Activated CD4-positive, alpha-beta T cell treated with anti-CD3 and anti-CD28 coated beads for 1 hour (primary cell): ENCODE results near the gene LAMA3.

Experiments used
- DNase-seq: peaks from one replicate; pipeline ENCODE4 v3.0.0-alpha.2; 2020

LAMA3 gene

GRCh38 chr18:23669202-23669766 is 20.0 kb upstream of the LAMA3 start:
- DNase-seq, result no peak

DNA sequence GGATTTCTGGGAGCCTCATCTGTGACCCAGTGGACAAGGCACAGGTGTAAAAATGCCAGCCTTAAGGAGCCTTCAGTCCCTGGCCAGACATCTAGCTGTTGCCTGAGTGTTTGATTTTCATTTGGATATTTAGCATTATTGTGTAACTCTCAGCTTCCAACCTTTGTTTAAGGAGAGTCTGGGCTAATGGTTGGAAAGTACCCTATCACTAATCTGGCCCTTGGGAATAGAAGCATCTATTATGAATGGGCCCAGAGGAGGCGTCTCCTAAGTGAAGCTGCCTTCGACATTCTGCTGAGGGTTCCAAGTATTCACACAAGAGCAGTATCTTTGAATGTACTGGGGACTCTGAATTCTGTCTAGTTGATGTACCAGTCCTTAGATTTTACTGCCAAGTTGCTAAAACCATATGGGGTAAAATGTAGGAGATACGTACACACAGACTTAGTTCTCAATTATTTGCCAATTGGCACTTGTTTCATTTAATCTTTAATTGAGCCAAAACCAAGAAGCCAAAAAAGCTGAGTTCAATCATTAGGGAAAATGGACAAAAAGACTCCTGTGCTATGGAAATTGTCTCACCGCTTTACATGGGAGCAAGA is 19.3 kb upstream of the LAMA3 start:
- DNase-seq, result no peak

GRCh38 chr18:23671564-23671963 is 17.7 kb upstream of the LAMA3 start:
- DNase-seq, result no peak

DNA sequence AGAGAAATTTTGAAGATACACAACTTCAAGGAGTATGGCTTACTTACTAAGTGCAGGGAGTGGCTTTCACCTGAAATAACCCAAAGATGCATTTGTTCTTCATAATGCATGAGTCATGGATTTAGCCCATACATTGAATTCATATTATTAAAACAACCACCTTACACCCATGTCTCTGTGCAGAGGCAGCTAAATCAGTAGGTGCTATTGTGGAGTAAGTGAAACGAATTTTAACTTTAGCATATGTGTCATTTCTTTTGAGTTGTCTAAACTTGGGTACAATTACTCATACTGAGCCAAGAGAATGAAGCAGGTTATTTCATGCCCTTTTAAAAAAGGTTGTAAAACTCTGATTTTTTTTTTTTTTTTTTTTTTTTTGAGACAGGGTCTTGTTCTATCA is 15.5 kb upstream of the LAMA3 start:
- DNase-seq, result no peak

- no peak for DNase-seq
Observed at GRCh38 chr18:23675236-23675635, 14.0 kb upstream of the LAMA3 start.

DNA sequence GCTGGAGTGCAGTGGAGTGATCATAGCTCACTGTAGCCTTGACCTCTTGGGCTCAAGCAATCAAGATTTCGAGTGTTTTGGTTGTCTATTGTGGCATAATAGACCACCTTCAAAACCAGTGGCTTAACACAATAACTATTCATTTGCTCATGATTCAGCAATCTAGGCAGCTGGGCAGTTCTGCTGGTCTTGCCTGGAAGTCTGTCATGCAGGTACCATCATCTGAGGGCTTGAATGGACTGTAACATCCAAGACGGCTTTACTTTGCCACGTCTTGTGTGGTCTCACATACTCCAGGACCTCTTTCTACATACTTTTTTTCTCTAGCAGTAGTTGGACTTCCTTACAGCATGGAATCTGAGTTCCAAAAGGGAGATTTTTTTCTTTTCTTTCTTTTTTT is 13.4 kb upstream of the LAMA3 start:
- no peak for DNase-seq

DNA sequence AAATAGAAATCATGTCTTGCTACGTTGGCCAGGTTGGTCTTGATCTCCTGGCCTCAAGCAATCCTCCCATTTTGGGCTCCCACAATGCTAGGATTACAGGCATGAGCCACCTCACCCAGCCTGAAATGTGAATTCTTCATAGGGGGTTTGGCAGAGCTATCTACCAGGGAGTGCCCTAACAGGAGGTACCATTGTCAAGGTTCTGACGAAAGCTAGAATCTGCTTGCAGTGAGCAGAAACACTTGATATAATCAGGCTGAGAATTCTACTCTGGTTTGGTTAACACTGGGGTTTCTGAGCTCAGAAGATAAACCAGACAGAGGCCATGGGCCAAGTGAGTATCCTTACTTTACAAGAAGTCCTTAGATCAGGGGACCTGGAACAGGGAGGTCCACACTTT is 7.2 kb upstream of the LAMA3 start:
- no peak for DNase-seq

DNA sequence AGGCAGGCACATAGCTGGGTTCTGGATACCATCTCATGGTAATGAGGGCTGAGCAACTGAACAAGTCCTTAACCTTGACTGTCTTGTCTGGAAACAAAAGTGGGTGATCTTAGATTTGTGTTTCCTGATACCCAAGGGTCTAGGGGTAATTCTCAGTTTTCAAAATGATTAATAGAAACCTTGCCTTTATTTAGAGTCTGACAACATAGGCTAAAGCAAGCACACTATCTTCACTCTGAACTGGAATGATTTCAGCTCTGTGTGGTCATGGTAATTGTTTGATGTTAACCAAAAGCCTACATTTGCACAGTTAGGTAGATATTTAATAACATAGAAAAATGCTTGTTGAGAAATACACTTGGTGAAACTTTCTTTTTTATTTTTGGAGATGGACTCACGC is 6.8 kb upstream of the LAMA3 start:
- DNase-seq, result no peak

GRCh38 chr18:23683155-23683554 is 6.1 kb upstream of the LAMA3 start:
- DNase-seq, result no peak

GRCh38 chr18:23683671-23684070 is 5.6 kb upstream of the LAMA3 start:
- no peak for DNase-seq

- DNase-seq, result no peak
Observed at GRCh38 chr18:23684515-23685197, 4.6 kb upstream of the LAMA3 start.

- DNase-seq, result no peak
Observed at GRCh38 chr18:23688528-23688927, 725 bp upstream of the LAMA3 start.

DNA sequence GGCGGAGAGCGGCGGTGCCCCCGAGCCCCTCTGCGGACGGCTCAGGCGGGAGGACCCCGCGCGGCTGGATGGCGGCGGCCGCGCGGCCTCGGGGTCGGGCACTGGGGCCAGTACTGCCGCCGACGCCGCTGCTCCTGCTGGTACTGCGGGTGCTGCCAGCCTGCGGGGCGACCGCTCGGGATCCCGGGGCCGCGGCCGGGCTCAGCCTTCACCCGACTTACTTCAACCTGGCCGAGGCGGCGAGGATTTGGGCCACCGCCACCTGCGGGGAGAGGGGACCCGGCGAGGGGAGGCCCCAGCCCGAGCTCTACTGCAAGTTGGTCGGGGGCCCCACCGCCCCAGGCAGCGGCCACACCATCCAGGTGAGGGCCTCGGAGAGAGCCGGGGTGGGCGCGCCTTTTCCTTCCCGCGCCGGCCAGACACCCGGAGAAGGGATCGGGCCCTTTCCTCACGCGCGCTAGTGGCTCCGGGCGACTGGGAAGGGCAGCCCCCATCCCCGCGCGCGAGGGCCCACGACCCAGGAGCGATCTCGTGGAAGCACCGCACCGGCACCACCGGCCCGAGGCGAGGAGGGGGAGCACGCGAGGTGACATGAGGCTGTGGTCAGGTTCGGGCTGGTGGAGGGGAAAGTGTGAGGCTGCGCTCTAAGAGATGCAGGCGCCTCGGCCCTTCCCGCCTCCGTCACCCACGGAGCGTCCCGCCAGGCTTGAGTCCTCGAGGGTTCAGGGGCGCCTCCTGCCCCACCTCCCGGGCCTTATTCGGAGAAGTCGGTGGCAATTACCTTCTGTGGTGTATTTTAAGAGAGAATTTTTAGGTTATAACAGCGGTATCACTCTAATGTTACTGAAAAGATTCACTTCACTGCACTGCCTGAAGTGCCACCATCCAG is 607 bp downstream of the LAMA3 start:
- no peak for DNase-seq

GRCh38 chr18:23690505-23691068 is 1.3 kb downstream of the LAMA3 start:
- DNase-seq, result no peak

GRCh38 chr18:23693846-23694245 is 4.6 kb downstream of the LAMA3 start:
- no peak for DNase-seq

- no peak for DNase-seq
Observed at GRCh38 chr18:23694637-23695430, 5.6 kb downstream of the LAMA3 start.

DNA sequence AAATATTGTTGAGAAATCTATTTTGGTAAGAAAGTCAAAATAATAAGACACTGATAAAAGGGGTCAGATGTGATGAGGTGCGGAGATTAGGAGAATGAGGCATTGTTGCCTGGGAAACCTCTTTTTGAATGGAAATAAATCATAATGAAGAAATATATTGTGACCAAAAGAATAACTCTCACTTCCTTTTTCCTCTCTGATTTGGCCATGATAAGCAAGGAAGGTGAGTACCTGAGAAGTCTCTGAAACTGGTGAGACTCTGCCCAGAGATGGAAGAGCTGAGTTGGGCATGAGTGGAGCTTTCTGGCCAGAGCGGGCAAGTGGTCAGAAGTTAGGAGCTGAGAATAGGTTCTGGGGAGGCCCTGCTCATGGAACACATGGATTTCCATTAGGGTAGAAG is 11.8 kb downstream of the LAMA3 start:
- no peak for DNase-seq

DNA sequence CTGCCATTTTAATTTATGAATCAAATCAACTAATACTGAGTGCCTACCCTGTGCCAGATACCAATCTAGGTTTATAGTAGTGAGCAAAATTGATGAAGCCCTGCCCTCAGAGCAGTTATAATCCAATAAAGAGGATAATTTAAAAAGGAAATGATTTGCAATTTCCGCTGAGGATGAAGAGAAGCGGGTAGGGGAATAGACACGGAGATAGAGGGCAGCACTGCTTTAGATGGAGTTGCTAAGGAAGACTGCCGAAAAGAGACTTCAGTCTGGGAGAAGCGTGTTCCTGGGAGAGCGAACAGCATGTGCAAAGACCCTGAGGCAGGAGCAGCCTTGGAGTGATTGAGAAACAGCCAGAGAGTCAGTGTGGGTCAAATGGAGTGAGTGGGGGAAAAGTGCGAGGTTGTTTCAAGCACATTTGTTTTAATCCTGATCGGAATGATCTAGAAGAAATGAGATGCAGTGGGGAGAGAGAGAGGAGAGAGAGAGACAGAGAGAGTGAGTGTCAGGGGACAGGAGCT is 12.4 kb downstream of the LAMA3 start:
- DNase-seq, result no peak

DNA sequence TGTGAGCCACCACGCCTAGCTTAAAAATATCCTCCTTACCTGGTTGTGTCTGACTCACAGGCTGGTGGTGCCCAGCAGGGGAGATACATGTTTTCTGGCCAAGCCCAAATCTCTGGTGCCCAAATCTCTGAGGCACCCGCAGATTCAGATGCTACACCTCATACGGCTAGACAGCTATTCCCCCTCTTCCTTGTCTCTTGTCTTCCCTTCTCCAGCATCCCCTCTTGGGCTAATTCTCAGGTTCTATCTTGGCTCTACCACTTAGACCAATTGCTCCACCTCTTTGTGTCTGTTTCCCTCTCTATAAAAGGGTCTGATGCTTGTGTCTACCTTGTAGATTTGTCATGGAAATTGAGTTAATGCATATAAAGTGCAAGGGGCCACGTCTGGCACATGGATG is 13.4 kb downstream of the LAMA3 start:
- DNase-seq, result no peak

- no peak for DNase-seq
Observed at GRCh38 chr18:23703057-23703986, 14.1 kb downstream of the LAMA3 start.

GRCh38 chr18:23703987-23704384 is 14.7 kb downstream of the LAMA3 start:
- no peak for DNase-seq
